Endometrium (tissue), 2 donors: ENCODE data around the gene PEX3.
"Not testable (repeated sequence)": the region's sequence is repeated elsewhere in the genome, so short reads cannot be mapped to it uniquely, and the experiment has no call there.

Source experiments
- FAIRE-seq: peaks from 2 replicates; lab custom pipeline; 2012; peaks lifted over from hg19 to GRCh38; lab: Jason Lieb, UNC
- donor health status: control.
- donor health status: control.

Gene PEX3

DNA sequence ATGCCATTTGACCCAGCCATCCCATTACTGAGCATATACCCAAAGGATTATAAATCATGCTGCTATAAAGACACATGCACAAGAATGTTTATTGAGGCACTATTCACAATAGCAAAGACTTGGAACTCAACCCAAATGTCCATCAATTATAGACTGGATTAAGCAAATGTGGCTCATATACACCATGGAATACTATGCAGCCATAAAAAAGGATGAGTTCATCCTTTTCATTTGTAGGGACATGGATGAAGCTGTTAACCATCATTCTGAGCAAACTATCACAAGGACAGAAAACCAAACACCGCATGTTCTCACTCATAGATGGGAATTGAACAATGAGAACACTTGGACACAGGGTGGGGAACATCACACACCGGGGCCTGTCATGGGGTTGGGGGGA lies 2.7 kb upstream of the PEX3 start:
- not testable (repeated sequence) for FAIRE-seq

DNA sequence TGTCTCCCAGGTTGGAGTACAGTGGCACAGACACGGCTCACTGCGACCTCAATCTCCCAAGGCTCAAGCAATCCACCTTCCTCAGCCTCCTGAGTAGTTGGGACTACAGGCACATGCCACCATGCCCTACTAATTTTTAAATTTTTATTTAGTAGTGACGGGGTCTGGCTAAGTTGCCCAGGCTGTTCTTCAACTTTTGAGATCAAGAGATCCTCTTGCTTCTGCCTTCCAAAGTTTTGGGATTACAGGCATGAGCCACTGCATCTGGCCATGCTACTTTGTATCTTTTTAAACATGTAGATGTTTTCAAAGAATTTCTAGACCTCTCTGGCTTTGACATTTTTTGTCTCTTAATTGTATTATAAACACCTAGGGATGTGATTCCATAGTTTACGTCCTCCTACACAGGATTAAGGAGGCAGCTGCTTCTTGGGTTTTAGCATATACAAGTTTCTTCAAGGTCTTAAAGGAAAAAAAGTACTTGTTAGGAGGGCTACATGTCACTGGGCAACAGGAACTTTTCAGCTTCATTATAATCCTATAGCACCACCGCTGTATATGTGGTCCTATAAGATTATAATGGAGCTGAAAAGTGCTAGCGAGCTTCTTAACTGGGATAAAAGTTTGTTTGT lies 1.4 kb upstream of the PEX3 start:
- no peak for FAIRE-seq

DNA sequence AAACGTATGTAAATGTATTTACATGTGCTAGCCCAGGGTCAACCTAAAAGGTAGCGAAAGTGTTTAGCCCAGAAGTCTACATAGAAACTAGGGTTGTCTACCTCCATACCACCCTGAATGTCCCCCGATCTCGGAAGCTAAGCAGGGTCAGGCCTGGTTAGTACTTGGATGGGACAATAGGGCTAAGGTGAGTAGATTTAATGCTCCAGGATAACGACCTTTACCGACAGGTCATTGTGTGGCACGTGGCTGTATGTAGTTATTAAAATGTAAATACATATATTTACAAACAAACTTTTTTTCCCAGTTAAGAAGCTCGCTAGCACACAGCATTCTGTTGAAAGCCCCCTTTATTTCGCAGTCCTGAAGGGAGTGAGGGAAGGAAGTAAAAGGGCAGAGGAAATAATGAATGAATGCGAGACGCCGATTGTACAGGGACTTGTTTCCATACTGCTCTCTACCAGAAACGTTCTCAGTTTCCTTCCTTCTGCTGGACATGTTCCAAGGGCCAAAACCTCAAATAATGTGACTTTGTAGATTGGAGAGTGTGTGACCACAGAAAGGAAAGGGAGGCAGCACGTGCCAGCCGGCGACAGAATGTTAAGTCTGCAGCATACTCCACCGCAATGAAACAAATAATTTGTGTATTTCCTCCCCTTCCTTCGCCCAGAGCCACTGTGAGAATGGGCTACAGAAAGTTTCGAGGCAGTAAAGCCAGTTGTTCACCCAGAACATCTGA lies 722 bp upstream of the PEX3 start:
- no peak for FAIRE-seq

GRCh38 chr6:143451531-143451930 lies 926 bp downstream of the PEX3 start:
- FAIRE-seq = no peak

GRCh38 chr6:143457563-143458359 lies 7.2 kb downstream of the PEX3 start:
- no peak for FAIRE-seq

GRCh38 chr6:143465546-143465945 lies 14.9 kb downstream of the PEX3 start:
- FAIRE-seq = no peak

GRCh38 chr6:143468026-143468425 lies 17.4 kb downstream of the PEX3 start:
- FAIRE-seq = no peak

DNA sequence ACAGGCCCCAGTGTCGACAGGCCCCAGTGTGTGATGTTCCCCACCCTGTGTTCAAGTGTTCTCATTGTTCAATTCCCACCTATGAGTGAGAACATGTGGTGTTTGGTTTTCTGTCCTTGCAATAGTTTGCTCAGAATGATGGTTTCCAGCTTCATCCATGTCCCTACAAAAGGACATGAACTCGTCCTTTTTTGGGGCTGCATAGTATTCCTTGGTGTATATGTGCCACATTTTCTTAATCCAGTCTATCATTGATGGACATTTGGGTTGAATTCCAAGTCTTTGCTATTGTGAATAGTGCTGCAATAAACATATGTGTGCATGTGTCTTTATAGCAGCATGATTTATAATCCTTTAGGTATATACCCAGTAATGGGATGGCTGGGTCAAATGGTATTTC lies 18.2 kb downstream of the PEX3 start:
- not testable (repeated sequence) for FAIRE-seq

DNA sequence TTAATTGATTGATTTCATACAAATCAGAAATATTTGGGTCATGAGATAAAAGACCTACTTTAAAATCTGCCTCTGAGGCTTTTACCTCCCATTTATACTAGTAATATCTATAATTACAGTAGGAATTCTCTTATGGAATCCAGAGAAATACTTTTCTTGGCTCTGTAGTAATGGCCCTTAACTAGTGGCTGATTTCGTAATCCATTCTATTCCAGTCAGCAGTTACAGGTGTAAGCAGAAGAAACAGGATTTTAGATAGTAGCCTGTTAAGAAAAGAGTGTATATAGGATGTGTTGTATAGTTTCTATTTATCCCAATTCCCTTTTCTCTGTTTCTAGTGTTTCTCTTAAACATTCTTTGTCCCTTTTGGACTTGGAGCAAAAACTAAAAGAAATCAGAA lies 21.2 kb downstream of the PEX3 start:
- no peak for FAIRE-seq

DNA sequence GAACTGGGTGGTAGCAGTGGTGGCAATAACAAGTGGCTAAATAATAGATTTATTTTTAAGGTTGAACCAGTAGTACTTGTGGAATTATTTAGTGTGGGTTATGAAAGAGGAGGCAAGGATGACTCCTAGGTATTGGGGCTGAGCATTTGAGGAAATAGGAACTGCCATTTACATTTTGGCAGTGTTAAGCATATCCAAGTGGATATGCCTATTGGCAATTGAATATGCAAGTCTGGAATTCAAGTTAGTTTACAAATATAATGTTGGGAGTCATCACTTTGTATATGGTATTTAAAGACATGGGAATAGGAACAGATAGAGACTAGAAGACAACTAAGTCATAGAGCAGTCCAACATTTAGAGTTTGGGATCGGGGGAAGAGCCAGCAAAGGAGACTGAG lies 25.9 kb downstream of the PEX3 start:
- no peak for FAIRE-seq

GRCh38 chr6:143478479-143479062 lies 28.0 kb downstream of the PEX3 start:
- FAIRE-seq = no peak

DNA sequence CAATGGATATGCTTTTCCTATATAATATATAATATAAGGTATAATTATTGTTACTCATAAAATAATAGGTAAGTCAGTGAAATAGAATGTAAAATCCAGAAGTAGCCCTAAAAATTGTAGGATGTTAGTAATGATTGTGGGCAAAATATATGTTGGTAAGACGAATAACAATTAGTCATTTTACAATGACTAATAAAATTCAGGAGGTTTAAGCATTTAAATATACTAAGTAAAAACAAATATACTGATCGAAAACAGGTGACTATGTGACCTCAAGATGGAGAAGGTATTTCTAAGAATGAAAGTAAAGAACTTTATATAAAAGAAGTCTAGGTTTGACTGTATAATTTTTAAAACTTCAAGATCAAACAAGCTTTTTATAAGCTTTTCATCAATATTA lies 32.0 kb downstream of the PEX3 start:
- FAIRE-seq = no peak

DNA sequence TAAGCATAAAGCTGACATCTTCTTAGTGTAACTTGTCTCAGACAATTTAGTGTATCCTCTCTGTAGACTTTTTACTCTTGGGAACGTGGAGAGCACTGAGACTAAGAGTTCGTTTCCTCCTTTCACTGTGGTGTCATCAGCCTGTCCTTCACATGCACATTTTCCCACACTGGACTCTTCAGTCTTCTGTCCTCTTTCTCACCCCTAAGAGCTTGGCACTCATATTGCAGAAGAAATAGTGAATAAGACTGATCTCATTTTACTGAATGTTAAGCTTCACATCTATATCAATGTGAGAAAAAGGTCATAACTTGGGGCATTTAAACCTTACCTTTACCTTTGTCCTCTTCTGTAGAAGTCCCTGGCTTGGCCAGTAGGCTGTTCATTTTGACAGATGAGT lies 35.4 kb downstream of the PEX3 start:
- FAIRE-seq = no peak

- no peak for FAIRE-seq
Observed at GRCh38 chr6:143486752-143487151, 36.1 kb downstream of the PEX3 start.

GRCh38 chr6:143490244-143490643 lies 39.6 kb downstream of the PEX3 start:
- no peak for FAIRE-seq

- FAIRE-seq = no peak
Observed at GRCh38 chr6:143490775-143491174, 40.2 kb downstream of the PEX3 start.

DNA sequence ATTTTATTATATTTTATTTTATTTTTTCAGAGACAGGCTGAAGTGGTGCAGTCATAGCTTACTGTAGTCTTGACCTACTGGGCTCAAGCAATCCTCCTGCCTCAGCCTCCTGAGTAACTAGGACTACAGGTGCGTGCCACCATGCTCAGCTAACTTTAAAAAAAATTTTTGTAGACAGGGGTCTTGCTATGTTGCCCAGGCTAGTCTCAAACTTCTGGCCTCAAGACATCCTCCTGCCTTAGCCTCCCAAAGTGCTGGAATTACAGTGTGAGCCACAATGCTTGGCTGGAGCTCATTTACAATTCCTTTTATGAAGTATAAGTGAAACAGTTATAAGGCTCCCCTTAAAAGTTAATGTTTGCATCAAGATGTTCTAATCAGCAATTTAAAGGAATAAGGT lies 46.4 kb downstream of the PEX3 start:
- no peak for FAIRE-seq

- FAIRE-seq = no peak
Observed at GRCh38 chr6:143498428-143498827, 47.8 kb downstream of the PEX3 start.

DNA sequence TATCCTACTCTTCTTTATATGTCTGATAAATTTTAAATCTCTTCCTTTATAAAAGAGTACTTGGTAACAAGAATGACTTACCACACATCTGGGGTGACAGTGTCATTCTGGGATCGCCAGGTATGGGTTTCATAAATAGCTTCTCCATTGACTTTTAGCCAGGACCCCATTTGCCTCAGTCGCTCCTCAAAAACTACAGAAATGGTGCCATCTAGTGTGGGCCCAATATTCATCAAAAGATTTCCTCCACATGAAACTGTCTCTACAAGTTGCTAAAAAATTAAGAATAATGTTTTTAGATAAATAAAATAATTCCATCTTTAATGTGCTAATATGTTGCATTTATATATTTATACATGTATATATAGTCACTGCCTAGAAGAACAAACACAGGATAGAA lies 51.2 kb downstream of the PEX3 start:
- FAIRE-seq = no peak

- FAIRE-seq = no peak
Observed at GRCh38 chr6:143504369-143504768, 53.8 kb downstream of the PEX3 start.

- no peak for FAIRE-seq
Observed at GRCh38 chr6:143505111-143505510, 54.5 kb downstream of the PEX3 start.

GRCh38 chr6:143505537-143505936 lies 54.9 kb downstream of the PEX3 start:
- FAIRE-seq = no peak

GRCh38 chr6:143506199-143506598 lies 55.6 kb downstream of the PEX3 start:
- FAIRE-seq = no peak
